UCSD-AML1 (cell line): ENCODE data around the gene NTRK2.

ENCODE experiments used
- DNase-seq: peaks from one replicate; lab custom pipeline; 2025; ENCODE audit not compliant: unreplicated experiment; lab: John Stamatoyannopoulos, UW

Gene NTRK2

DNA sequence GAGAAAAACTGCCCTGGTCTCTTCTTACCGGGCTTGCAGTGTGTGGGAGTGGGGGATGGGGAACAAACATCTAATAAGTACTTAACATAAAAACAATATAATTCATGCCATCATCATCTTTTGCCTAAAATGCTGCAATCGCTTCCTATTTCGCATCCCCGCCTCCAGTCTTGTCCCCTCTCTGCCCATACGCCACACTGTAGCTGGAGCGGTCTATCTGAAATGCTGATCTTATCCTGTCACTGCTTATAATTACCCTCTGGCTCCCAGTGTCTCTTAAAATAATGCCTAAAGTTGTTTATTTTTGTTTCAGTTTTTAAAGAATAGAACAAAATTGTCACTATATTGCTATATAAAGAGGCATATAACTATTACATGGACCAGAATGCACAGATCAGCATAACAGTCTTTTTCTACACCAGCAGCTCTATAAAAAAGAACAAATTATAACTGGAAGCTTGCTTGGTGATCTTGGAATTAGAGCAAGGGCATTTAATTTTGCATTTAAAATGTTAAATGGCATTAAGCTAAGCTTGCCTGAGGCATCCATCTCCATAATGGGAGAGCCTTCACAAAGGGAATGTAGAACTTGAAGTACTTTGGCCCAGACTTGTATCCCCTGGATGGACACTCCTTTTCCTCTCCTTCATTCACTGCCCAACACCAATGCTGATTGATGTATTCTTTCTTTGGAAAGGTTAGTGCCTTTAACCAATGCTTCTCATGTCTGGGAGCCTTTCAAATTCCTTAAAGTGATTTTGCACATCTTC lies 12.2 kb downstream of the NTRK2 start:
- DNase-seq = no peak

DNA sequence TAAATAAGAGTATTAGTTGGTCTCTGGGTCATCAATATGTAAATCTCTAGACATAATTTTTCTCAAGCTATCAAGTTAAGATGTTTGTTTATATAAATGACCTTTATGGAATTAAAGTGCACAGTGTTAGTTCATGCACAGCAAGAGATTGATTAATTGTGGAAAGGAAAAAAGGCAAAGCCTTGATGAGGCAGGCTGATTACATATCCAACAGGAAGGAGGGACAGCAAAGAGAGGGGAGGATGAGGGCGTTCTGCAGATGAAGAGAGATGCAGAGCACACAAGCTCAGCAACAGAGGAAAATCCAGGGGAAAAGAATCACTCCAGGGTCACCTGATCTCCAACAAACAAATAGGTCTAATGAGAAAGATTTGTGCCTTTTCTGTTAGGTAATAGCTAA lies 16.5 kb downstream of the NTRK2 start:
- no peak for DNase-seq

- DNase-seq = no peak
Observed at GRCh38 chr9:84688956-84689355, 19.4 kb downstream of the NTRK2 start.

DNA sequence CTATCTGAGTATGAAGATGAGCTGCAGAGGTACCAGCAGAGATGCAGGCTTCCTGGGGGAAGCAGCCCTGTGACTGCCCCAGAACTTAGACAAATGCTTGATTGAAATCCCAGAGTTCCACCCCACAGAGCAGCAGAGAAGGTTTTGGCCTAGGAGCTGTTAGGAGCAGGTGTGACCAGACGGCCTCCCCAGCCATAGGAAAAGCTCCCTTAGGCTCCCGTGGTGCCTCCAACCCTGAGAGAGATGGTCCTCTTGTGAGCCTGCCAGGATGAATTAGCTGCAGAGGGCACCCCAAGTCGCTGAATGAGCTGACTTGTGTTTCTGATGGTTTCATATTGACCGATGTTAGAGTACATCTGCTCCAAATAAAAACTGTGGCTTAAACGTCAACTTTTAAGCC lies 22.1 kb downstream of the NTRK2 start:
- no peak for DNase-seq

GRCh38 chr9:84694248-84694647 lies 24.7 kb downstream of the NTRK2 start:
- DNase-seq = no peak

DNA sequence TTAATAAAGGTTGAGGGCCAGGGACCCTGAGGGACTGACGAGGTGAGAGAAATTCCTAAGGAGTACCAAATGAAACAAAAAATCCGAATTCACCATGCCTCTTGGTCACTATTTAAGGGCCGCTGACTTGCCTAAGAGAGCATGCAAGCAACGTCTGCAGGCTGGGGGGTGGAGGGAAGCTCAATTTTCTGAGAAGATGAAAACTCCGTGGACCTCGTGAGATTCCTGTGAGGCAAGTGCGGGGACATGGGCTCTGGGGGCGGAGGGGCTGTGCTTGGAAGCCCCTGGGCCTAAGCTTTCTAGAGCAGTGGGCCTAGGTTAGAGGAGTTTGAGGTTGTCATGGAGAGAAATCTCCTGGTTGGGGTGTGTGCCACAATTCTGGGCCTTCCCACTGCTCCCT lies 27.5 kb downstream of the NTRK2 start:
- no peak for DNase-seq

GRCh38 chr9:84697509-84698114 lies 28.1 kb downstream of the NTRK2 start:
- DNase-seq = peak; percentile 47

DNA sequence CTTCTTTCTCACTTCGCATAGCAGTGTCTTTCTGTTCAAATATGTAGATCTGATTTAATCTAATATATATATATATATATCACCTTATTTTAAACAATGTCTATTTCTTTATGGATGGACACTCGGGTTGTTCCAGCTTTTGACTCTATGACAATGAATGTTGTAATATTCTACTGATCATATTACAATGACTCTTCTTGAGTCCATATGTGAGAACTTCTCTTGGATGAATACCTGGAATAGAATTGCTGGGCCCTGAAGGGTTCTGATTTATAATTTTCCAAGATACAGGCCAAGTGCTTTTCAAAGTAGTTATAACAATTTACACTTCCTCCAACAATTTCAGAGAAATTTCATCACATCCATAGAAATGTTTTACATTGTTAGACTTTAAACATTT lies 28.8 kb downstream of the NTRK2 start:
- no peak for DNase-seq

DNA sequence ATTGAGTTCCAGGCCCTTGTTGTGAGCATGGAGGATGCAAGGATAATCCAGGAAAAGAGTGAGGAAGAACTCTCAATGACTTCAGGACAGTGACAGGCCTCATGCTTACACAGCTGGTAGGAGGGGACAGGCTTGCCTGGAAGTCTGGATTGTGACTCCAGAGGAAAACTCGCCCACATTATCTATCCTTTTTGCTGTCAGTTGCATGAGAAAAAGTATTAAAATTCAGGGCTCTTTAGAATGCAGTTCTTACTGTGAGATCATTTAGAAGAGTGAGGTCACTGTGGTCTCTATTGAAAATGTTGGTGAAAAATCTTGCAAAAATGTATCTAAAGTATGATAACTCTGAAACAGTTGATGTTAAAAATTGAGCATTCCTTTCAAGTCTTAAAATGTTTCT lies 30.5 kb downstream of the NTRK2 start:
- DNase-seq = no peak

DNA sequence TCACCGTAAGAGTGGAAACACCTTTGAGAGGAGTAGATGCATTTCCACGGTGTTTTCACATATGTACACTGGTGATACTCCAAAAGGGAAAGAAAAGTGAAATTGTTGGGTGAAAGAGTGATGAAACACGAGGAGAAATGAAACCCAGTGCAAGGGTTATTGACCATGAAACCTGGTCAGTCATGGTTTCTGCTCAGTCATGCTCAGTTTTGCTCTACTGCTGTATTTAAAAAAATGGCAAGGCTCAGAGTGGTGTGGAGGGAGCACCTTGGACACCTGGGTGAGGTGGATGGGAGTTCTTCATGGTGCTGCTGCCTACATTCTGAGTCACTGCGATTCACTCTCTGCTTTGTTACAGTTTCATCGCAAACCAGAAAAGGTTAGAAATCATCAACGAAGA lies 32.3 kb downstream of the NTRK2 start:
- DNase-seq = no peak

- DNase-seq = no peak
Observed at GRCh38 chr9:84702471-84702870, 32.9 kb downstream of the NTRK2 start.

DNA sequence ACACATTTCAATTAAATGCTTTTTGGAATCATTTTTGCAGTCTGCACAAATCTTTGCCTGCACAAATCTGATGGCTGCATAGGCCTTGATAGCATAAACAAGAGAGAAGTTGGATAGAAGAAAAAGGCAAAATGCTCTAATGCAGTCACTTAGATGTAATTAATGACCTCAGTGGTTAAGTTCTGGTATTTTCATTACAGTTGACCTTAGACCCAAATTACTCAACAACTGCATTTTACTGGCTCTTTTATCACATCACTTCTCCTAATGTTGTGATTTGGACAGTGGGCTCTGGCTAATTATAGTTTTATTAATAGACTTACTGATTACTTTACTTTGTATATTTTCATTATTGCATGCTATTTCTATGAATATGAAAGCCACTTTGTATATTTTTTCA lies 34.3 kb downstream of the NTRK2 start:
- no peak for DNase-seq

DNA sequence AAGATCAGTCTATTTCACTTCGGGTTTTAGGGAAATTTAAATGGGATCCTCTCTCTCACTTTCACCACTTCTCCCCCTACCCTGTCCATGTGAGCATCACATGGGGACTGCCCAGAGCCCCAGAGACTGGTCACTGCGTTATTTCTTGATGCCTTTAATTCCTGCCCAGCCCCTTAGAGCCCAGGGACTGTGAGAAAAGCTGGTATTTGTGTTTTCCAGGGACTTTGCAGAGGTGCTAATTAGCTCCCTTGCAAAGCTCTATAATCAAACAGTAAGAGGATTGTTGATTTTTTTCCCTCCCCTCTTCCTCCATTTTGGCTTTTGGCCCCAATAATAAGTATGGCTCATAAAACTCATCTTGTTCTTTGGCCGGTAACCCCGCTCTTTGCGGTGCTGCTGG lies 35.6 kb downstream of the NTRK2 start:
- DNase-seq = no peak

DNA sequence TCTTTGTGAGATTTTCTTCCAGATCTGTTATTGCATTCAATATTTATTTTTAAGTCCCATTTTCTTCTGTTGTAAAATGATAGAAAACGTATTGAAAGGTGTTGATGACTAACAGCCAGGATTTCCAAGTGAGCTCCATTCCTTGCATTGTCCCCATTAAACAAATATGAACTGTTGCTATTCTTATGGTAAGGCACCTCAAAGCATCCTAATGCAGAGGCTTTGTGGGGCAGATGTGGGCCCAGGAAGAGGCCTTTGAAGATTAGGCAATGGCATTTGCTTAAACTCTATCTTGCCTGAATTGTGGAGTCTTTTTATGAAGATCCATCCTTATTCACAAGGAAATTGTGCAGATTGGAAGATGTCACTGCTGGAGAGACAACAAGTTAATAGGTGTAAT lies 38.9 kb downstream of the NTRK2 start:
- no peak for DNase-seq

GRCh38 chr9:84709056-84709455 lies 39.5 kb downstream of the NTRK2 start:
- DNase-seq = no peak

GRCh38 chr9:84710701-84711397 lies 41.3 kb downstream of the NTRK2 start:
- DNase-seq = no peak

GRCh38 chr9:84711398-84711777 lies 41.9 kb downstream of the NTRK2 start:
- no peak for DNase-seq

DNA sequence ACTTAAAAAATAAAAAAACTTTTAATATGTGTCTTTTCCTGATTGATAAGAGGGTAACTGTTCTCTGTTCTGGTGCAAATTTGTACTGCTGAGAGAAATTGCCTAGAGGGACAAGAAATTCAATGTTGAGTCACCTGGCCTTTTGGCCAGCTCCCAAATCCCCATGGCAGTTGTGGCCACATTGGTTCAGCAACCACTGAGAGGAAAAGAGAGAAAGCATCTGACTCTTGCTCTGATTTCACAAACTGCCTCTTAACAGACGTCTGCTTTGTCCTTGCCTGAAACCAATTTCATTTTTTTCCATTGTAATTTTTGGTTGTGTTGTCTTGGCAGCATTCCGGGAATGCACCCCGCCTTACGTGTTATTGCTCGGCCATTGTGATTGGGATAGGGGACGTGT lies 42.4 kb downstream of the NTRK2 start:
- DNase-seq = no peak

GRCh38 chr9:84716217-84716616 lies 46.7 kb downstream of the NTRK2 start:
- DNase-seq = no peak

DNA sequence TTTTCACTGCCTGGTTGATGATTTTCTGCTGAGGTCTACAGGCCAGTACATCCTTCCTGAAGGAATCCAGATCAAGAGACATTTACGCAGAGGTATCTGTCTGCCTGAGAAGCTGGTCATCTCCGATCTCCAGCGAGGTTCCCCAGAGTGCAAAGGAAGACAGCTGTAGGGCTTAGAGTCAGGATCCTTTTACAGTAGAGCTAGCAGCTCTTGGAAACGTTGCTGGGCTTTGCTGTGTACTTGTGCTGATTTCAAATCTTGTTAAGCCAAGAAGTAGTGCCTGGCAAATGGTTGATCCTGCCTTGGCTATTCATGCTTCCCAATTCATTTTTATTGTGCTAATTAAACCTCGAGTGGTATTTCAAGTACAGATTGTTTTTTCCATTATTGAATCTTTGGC lies 48.9 kb downstream of the NTRK2 start:
- no peak for DNase-seq

- DNase-seq = no peak
Observed at GRCh38 chr9:84722388-84722989, 53.0 kb downstream of the NTRK2 start.

DNA sequence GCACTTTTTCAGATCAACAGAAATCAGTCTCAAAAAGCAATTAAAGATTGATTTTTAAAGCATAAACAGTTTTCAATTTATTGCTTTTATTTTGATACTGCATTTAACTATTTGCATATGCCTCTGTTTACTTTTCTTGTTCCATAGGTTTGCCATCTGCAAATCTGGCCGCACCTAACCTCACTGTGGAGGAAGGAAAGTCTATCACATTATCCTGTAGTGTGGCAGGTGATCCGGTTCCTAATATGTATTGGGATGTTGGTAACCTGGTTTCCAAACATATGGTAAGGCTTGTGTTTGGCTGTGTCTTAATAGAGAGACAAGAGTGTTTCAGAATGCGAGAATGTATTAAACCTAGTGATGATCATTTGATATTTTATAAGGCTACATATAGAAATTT lies 53.9 kb downstream of the NTRK2 start:
- DNase-seq = no peak
